Ishikawa (cell line): ENCODE data around the gene UBN1.

ENCODE experiments used
- CEBPB ChIP-seq: IDR thresholded peaks from 2 replicates; pipeline ENCODE4 v1.6.1; 2012
- CREB1 ChIP-seq: IDR thresholded peaks from 2 replicates; pipeline ENCODE4 v1.6.1; 2012; ENCODE audit warnings: low read depth
- EGR1 ChIP-seq: IDR thresholded peaks from 2 replicates; pipeline ENCODE4 v1.6.1; 2012
- EP300 ChIP-seq: IDR thresholded peaks from 2 replicates; pipeline ENCODE4 v1.6.1; 2012; ENCODE audit warnings: borderline replicate concordance
- FOXM1 ChIP-seq: IDR thresholded peaks from 2 replicates; pipeline ENCODE4 v1.6.1; 2012; ENCODE audit warnings: low read depth, borderline replicate concordance
- MAX ChIP-seq: IDR thresholded peaks from 2 replicates; pipeline ENCODE4 v1.6.1; 2012
- NFIC ChIP-seq: IDR thresholded peaks from 2 replicates; pipeline ENCODE4 v1.6.1; 2012
- RAD21 ChIP-seq: IDR thresholded peaks from 2 replicates; pipeline ENCODE4 v1.6.1; 2012; ENCODE audit warnings: low read depth
- REST ChIP-seq: IDR thresholded peaks from 2 replicates; pipeline ENCODE4 v1.6.1; 2012; ENCODE audit warnings: low read depth, mild to moderate bottlenecking
- TAF1 ChIP-seq: IDR thresholded peaks from 2 replicates; pipeline ENCODE4 v1.6.1; 2012; ENCODE audit warnings: low read depth, mild to moderate bottlenecking
- TCF12 ChIP-seq: IDR thresholded peaks from 2 replicates; pipeline ENCODE4 v1.6.1; 2012; ENCODE audit warnings: low read depth
- TEAD4 ChIP-seq: IDR thresholded peaks from 2 replicates; pipeline ENCODE4 v1.6.1; 2012
- USF1 ChIP-seq: IDR thresholded peaks from 2 replicates; pipeline ENCODE4 v1.6.1; 2012
- YY1 ChIP-seq: IDR thresholded peaks from 2 replicates; pipeline ENCODE4 v1.6.1; 2012; ENCODE audit warnings: low read depth
- ZBTB7A ChIP-seq: IDR thresholded peaks from 2 replicates; pipeline ENCODE4 v1.6.1; 2012; ENCODE audit warnings: low read depth

UBN1 gene

GRCh38 chr16:4892361-4893102 lies 45.3 kb downstream of the UBN1 start:
- TF ChIP-seq USF1, result no peak
- TF ChIP-seq CREB1, result no peak
- no peak for TF ChIP-seq MAX
- no peak for TF ChIP-seq TAF1
- TF ChIP-seq TEAD4, result no peak
- TF ChIP-seq YY1, result no peak
- no peak for TF ChIP-seq NFIC
- no peak for TF ChIP-seq EP300
- TF ChIP-seq CEBPB, result no peak
- TF ChIP-seq EGR1, result no peak
- no peak for TF ChIP-seq TCF12
- TF ChIP-seq REST, result no peak
- TF ChIP-seq RAD21, result no peak
- no peak for TF ChIP-seq ZBTB7A
- TF ChIP-seq FOXM1, result no peak

- TF ChIP-seq EGR1 (no peak), EP300 (no peak), USF1 (no peak), RAD21 (no peak), TEAD4 (no peak)
Observed at GRCh38 chr16:4893103-4893862, 46.0 kb downstream of the UBN1 start.

GRCh38 chr16:4894276-4895150 lies 47.2 kb downstream of the UBN1 start:
- peak; percentile 87 for TF ChIP-seq USF1
- TF ChIP-seq CEBPB, result no peak

- TF ChIP-seq TCF12 (no peak), MAX (no peak), CEBPB (no peak)
Observed at GRCh38 chr16:4895366-4895765, 48.1 kb downstream of the UBN1 start.

GRCh38 chr16:4897328-4897727 lies 50.0 kb downstream of the UBN1 start:
- no peak for TF ChIP-seq TCF12
- TF ChIP-seq CREB1, result no peak
- TF ChIP-seq FOXM1, result no peak
- TF ChIP-seq USF1, result no peak
- no peak for TF ChIP-seq EP300
- no peak for TF ChIP-seq TEAD4
- no peak for TF ChIP-seq MAX
- no peak for TF ChIP-seq NFIC
- no peak for TF ChIP-seq ZBTB7A
- TF ChIP-seq TAF1, result no peak
- no peak for TF ChIP-seq EGR1
- no peak for TF ChIP-seq REST
- TF ChIP-seq RAD21, result no peak
- TF ChIP-seq CEBPB, result no peak
- TF ChIP-seq YY1, result no peak
